HG03571 (cell line): ENCODE measurements around the gene RNF182.
"Not testable (repeated sequence)": the region's sequence is repeated elsewhere in the genome, so short reads cannot be mapped to it uniquely, and the experiment has no call there.

Source experiments
- ATAC-seq: cut with Tn5 transposase; IDR thresholded peaks from one replicate; pipeline ENCODE4 v1.9.1; 2021; ENCODE audit not compliant: unreplicated experiment

Gene RNF182, protein sequence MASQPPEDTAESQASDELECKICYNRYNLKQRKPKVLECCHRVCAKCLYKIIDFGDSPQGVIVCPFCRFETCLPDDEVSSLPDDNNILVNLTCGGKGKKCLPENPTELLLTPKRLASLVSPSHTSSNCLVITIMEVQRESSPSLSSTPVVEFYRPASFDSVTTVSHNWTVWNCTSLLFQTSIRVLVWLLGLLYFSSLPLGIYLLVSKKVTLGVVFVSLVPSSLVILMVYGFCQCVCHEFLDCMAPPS

DNA sequence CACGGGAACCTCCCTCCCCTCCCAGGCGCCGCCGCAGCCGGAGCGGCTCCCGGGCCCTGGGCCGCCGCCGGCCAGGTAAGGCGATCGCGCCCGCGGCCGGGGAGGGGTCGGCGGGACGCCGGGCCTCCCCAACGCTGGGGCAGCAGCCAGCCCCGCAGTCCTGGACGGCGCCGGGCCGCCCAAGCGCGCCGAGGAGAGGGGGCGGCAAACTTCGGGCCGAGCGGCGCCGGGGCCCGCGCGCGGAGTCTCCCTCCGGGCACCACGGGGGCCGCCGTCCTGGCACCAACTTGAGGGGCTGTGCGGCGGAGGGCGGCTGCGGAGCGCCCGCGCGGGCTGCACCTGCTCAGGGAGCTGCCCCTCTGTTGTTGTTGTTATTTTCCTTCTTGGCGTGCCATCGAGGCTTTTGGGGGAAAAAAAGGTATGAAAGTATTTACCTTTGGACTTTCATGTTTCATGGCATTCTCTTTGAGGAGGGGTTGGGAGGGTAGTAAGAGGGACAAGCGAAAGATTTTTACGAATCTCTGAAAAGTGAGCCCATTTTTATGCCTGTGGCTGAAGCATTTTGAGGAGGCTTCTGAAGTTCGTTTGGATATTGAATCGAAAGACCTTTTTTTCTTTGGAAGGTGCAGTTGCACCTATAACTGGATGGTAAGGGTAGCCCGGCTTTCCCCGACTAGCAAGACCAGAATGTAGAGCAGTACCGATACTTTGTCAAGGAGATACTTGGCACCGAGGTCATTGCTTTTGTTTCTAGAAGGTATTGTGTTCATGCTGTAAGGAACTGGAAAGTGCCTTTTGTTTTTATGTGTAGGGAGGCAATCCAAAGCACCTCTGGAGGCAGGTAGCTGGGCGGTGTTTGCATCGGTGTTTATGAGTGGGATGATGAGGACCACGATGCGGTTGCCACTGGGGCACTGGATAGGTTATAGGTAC is at the start of gene RNF182:
Gene RNF182, plus strand, starts transcription at position 4 of the 933 bp plus-strand sequence. CDS start 52,168 bp downstream, outside the sequence.
- no peak for ATAC-seq

DNA sequence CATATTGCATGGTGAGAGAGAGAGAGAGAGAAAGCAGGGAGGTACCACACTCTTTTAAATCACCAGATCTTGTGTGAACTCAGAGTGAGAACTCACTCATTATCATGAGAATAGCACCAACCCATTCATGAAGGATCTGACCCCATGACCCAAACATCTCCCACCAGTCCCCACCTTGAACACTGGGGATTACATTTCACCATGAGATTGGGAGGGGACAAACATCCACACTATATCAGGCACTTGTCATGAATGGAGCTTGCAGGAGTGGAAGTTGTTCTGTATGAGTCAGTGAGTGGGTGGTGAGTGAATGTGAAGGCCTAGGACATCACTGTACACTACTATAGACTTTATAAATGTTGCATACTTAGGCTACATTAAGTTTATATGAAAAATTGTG is 47.7 kb upstream of the RNF182 start:
- ATAC-seq, result no peak

DNA sequence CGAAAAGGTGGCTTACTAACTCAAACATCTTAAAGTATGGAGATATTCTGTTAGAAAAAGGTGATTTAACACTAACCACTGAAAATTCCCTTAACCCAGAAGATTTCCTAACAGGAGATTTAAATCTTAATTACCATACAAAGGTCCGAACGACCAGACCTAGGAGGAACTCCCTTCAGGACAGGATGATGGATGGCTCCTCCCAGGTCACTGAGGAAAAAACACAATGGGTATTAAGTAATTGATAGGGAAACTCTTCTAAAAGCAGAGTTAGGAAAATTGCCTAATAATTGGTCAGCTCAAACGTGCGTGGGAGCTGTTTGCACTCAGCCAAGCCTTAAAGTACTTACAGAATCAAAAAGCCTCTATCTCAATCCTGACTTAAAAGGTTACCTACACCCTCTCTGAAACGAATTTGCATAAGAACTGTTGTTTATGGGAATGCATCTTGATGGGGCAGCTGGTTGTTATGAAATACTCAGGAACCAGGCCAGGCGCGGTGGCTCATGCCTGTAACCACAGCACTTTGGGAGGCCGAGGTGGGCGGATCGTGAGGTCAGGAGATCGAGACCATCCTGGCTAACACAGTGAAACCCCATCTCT is 44.6 kb upstream of the RNF182 start:
- ATAC-seq, result not testable (repeated sequence)

DNA sequence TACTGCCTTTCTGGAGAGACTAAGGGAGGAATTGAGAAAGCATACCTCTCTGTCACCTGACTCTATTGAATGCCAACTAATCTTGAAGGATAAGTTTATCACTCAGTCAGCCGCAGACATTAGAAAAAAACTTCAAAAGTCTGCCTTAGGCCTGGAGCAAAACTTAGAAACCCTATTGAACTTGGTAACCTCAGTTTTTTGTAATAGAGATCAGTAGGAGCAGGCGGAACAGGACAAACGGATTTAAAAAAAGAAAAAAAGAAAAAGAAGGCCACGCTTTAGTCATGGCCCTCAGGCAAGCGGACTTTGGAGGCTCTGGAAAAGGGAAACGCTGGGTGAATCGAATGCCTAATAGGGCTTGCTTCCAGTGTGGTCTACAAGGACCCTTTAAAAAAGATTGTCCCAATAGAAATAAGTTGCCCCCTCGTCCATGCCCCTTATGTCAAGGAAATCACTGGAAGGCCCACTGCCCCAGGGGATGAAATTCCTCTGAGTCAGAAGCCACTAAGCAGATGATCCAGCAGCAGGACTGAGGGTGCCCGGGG is 43.1 kb upstream of the RNF182 start:
- no peak for ATAC-seq

DNA sequence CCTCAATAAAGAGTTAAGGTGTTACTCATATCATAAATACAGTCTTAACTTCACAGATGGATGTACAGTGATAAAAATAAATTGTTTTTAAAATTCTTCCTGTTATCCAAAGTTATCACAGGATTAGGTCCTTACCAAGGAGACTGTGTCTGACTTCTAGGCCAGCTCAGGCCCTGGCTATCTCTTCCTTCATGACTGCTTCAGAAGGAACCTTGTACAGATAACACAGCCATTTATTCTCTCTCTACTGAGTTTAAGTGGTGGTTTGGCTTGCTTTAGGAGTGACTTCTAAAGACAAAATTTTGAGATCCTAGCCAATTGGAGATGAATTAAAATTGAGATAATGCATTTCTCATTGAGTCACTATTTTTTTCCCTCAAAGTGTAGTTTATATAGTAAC is 40.8 kb upstream of the RNF182 start:
- no peak for ATAC-seq

DNA sequence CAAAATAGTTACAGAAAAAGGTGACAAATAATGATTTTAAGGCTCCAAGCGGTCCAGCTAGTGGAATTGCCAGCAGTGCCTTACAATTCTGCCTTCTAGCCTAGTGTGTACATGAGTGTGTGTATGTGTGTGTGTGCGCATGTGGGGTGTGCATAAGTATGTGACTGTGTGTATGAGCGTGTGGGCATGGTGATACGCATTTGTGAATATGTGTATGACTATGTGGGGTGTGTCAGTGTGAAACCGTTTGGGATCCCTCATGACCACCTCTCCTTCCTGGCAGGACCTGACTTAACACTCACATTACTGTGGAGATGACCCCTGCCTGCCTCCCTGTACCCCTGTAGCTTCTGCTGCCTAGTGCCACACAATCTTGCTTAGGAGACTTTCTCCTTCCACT is 40.4 kb upstream of the RNF182 start:
- no peak for ATAC-seq

DNA sequence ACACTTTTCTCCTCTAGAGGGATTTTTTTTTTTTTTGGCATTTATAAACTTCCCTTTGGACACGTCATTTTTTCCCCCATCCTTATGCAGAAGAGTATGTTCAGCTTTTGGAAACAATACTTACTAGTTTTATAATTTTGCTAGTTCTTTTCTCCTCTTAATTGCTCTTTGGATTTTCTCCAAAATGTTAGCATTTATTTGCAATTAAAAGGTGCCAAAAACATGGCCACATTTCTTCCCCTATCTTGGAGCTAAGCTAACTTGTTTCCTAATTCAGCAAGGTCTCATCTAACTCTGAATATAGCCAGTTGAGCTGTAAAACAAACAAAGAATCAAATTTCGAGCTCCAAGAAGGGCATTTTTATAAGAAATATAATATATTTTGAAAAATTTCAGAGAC is 39.2 kb upstream of the RNF182 start:
- no peak for ATAC-seq

DNA sequence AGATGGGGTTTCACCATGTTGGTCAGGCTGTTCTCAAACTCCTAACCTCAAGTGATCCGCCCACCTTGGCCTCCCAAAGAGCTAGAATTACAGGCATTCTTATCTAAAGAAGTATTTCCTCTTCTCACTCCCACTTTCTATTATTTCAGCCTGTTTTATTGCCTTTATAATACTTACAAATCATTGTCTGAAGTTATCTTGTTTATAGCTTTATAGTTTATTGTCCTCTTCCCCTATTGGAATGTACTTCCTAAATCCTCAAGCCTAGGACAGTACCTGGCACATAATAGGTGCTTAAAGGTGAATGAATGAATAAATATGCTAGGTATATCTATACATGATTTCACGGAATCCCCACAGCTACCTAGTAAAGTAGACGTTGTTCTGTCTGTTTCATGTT is 37.8 kb upstream of the RNF182 start:
- no peak for ATAC-seq

DNA sequence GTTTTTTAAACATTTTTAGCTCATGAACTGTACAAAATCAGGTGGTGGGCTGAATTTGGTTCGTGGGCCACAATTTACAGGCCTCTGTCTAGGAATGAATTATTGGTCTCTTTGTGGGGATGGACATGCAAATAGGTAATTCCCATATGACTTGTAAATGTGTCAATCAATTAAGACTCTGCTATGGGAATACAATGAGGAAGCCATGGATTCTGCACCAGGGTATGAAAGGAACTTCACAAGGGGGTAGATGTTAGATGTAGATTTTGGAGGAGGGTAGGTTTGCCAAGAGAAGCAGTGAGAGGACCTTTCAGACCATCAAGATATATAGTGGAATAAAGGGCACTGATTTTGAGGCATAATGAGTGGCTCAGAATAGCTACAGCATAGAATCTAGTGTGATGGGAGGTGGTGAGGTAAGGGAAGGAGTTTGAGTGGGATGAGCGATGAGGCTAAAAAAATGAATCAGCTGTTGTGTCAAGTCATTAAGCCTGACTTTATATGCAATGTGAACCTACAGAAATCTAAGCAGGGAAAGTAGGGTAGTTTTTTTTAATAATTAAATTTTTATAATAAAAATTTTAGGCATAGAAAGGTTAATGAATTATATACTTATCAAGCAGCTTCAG is 32.6 kb upstream of the RNF182 start:
- ATAC-seq, result no peak

DNA sequence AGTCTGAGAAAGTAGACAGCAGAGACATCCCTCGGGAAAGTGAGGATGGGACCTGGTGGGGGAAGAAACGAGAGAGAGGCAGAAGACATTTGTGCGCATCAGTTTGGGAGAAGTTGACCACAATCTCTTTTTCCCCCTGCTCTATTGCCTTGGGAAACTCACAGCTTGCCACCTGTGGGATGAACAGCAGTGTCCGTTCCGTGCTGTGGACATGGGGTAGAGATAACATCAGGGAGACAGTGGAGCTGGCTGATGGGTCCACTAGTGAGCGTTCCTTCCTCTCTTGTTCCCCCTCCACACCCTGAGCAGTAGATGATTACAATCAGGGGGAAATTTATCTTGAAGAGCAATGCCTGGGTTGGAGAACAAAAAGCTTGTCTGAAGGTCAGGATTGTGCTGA is 21.8 kb upstream of the RNF182 start:
- ATAC-seq, result no peak

DNA sequence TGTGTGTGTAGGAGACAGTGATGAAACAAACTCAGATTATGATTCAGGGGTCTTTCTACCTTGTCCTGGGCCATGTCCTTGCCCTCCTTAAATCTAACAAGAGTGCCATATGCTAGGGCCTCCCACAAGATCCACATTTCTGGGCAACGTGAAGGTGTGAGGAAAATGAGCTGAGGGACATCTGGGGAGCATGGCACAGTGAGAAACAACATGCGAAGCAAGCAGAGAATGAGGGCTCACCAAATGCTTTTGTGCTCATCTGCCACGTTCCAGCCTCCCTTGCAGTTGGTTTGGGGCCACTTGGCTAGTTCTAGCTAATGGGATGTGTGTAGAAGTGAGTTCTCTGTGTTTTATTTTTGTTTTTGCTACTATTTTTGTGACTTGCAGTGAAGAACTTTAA is 21.4 kb upstream of the RNF182 start:
- ATAC-seq, result no peak

DNA sequence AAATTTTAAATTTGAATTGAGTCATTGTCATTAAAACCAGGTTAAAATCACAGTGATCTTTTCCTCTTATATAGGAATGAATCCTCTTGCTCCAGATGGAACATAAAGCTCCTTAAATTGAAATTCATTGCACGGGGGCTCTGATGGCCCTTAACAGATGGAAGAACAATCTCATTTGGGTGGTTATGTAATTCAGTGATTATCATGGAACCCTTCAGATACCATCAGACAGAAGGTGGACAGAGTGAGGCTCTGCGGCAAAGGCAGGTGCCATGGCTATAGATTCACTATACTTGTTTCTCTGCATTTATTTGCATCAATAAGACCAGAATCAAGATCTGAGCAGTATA is 17.8 kb upstream of the RNF182 start:
- no peak for ATAC-seq

DNA sequence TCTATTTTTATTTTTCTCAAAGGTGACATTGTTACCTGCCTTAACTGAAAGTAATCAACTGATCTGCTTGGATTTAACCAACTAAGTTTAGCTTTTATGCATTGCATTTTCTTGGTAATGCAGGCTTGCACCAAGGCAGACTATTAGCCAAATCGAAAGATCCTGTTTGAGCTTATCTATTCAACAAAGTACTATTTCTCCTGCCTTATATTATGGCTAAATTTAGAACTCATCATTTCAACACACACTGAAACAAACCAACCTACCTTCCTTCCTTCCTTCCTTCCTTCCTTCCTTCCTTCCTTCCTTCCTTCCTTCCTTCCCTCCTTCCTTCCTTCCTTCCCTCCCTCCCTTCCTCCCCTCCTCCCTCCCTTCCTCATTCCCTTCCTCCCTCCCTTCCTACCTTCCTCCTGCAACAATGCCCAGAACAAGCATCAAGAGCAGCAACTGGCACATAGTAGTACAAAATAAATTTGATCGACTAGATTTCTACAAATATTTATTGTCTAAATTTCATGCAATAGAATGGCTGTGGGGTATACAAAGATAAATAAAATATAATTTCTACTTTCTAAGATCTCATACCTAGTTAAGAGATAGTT is 17.0 kb upstream of the RNF182 start:
- ATAC-seq, result no peak

DNA sequence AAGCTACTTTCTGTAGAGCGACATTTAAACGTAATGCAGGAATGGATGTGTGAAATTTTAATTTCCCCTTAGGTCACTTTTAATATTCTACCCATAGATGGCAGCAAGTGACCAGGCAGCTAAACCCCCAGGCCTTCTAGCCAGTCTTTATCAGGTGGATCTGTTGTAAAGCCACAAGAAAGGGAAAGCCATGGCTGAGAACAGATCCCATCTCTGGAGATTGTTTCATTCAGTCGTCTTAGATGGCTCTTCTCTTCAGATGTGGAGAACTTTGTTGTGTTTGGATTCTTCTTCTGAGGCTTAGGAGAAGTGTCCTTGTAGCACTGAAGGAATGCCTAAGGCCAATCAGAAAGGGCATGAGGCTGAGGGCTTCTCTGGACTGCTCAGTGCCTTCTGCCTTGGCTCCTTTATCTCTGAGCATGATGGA is 15.8 kb upstream of the RNF182 start:
- ATAC-seq, result no peak

DNA sequence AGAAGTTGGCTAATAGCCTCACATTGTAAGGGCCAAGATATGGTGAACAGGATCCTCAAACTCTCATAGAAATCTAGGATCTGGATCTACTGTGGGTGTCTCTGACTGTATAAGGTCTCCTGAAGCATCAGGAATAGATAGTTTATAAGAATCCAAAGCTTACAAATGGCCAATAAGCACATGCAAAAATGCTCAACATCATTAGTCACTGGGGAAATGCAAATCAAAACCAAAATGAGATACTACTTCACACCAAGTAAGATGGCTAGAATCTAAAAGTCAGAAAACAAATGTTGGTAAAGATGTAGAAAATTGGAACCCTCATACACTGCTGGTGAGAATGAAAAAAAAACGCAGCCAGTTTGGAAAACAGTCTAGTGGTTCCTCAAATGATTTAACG is 14.3 kb upstream of the RNF182 start:
- ATAC-seq, result no peak

DNA sequence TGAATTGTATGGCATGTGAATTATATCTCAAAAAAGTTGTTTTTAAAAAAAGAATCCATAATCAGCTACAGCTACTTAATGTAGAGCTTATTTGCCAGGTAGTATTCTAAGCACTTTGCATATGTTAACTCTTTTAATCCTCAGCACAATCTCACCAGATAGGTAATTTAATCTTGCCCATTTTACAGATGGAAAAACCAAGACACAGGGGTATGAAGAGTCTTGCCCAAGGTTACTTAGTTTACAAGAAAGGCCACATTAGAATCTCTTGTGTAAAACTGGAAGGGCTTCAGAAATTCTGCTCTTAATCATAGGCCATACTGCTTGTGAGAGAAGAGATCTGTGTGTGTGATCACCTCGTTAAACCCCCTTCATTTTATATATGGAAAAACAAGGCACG is 13.4 kb upstream of the RNF182 start:
- no peak for ATAC-seq

DNA sequence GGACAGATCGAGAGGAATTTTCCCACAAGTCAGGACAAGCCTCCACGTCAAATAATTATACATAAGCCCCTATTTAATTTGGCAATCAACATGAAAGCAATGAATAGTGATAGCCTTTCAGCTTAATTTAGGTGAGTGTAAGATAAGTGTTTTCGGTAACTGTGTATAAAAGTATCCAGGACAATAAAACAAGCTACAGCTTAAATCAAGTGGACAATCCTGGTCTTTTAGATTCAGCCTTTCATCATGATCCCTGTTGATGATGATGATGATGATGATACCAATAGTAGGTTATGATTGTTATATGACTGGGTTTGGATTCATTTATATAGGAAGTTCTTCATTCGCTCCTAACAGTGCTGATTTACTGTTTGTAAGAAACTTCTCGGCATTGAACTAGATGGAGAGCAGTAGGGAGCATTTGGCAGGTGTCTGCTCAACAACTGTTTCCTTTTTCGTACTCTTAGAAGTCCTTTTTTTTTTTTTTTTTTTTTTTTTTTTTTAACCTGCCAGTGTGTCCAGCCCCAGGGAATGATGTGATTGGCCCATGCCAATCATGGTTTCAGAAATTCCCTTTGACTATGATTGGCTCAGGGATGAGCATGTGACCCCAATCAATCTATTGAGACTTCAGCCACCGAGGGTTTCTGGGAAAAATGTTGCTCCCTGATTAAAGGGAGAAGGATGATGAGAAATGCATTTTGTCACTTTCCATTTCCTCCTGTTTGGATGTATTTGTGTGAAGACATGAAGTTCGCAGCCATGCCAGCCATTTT is 11.3 kb upstream of the RNF182 start:
- ATAC-seq, result no peak

DNA sequence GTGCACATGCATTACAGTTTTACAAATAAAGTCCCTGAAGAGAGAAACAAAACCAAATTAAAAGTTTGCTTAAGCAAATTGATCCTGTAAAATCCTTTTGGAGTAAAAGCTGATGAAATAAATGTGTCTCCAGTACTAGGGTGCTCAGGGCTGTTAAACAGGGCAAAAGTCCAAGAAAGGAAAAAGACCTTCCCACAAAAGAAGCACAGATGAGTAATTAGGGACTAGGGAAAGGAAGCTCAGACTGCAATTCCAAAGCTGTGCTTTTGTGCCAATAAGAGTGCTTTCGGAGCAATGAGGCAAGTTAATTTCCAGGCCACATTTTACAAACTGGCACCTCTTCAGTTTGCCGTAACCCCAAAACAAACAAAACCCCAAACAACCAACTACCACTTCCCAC is 10.4 kb upstream of the RNF182 start:
- no peak for ATAC-seq

DNA sequence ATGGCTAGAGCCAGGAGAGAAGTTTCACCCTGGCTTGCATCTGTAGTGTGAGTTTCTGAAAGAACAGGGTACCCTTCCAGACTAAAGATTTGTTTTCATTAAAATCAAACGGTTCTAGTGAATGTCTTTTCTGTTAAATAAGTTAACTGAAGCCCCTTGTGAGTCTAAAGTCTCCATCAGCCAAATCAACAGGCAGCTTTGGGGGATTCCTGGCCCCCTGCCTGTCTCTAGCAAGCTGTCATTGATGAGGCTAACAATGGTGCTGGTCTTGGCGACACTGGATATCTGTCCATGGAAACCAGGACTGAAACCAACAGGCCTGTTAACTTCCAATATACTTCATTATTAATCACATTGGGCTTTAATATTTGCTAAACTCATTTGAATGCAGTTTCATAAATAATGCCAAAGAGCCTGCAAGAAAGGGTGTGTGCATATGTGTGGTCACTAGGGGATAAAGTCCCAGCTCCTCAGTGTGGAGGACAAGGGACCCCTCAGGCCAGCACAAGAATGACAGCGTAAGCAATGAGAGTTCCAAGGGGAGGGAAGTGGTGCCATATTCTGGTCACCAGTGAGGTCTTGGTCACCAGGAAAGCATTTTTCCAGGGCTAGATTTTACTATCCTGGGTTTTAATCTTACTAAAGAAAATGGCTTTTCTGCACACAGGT is 9.1 kb upstream of the RNF182 start:
- ATAC-seq, result no peak
